ENCODE results near the gene HMOX2. TPM values are rescaled to one million over a fixed set of nuclear protein-coding genes. Genes with fewer than 3 reads are reported as not detected.

The HMOX2 gene
- polyA plus RNA-seq, 4 donors: 48.9 to 56.0 (median 53.3) TPM

DNA sequence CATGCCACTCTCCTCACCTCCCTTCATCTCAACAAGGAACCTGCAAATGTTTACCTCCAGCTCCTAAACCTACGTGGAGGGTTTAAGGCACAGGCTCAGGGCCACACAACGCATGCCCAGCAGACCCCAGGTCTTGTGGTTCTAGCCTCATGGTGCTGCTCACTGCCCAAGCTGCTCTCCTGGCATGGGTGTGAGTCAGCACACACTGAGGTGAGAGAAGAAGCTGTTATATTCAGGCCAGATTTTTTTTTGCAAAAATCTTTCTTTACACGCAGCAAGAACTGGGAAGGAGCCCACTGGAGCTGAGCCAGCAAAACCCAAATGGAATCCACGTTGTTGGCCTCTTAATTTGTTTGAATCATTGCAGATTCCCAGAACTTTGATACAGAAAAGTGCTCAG, 74.4 kb downstream of the HMOX2 start:
- no peak for DNase-seq (ENCODE audit: low read depth in 4 of 4, low spot score in 2 of 4)

DNA sequence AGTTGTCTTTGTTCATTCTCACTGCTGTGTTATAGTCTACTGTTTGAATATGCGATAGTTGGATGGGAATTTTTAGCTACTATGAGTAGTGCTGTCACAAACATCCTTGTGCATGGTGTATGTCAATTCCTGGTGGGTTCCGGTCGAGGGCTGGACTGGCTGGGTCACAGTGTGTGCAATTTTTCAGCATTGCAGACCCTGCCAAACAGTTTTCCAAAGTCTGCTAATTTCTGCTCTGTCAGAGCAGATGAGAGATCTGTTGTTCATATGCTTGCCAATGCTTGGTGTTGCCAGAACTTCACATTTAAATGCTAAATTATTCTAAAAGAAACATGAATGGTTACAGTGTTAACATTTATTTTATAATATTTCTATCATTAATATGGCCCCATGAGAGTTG, 76.3 kb downstream of the HMOX2 start:
- no peak for DNase-seq (ENCODE audit: low read depth in 4 of 4, low spot score in 2 of 4)

DNA sequence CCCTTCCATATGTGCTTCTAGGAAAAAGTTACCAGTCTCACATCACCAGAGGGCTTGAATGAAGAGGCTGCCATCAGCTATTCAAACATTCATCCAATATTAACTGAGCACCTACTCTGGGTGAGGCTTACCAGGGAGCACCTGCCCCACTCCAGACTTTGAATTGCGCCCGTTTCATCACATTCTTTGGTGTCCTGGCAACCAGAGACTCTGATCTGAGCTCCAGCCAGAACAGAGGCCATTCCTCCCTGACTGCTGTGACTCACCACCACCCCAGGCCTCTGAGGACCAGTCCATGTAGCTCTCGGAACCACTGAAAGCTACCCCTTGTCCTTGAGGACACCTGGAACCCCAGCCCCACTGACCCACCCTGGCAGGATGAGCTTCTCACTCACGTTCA, 79.9 kb downstream of the HMOX2 start, which contains the start of gene C16orf96:
Gene C16orf96, plus strand, starts transcription at position 229 of the 400 bp plus-strand sequence. Its CDS starts 150 bp downstream, at position 379.
- DNase-seq (ENCODE audit: low read depth in 4 of 4, low spot score in 2 of 4): no peak

GRCh38 chr16:4556580-4556979, 80.4 kb downstream of the HMOX2 start:
- no peak for DNase-seq (ENCODE audit: low read depth in 4 of 4, low spot score in 2 of 4)

DNA sequence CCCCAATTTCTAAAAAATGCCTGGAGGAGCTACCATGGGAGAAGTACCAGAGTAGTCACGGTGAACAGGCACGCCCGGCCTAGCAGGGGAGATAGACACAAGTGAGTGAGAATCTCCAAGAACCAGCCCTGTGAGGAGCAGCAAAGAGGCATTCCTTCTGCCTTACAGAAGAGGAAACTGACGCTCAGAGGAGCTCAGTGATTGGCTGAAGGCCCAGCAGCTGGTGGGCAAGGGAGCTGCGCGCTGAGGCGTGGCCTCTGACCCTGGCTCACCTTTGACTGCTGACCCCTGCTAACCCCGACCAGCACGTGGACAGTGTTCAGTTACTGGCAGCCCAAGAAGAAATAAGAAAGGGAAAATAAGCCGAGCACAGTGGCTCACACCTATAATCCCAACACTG, 81.8 kb downstream of the HMOX2 start:
- DNase-seq (ENCODE audit: low read depth in 4 of 4, low spot score in 2 of 4): no peak

Other genes with a start within 250 kb of the HMOX2 start
- 1 to 10 TPM in 3 of 4 donors, under 1 TPM in 1; 0.88 to 1.6 (median 1.1) TPM for gene SRL, start 234.3 kb upstream of the HMOX2 start, polyA plus RNA-seq (ENCODE audit: insufficient read length in 4 of 4)
- 10 to 100 TPM; 18.3 to 25.8 (median 23.3) TPM for gene TFAP4, start 203.4 kb upstream of the HMOX2 start, polyA plus RNA-seq (ENCODE audit: insufficient read length in 4 of 4)
- gene GLIS2, start 160.3 kb upstream of the HMOX2 start, polyA plus RNA-seq (ENCODE audit: insufficient read length in 4 of 4): 10 to 100 TPM; 32.5 to 59.1 (median 48.3) TPM
- gene PAM16, start 125.1 kb upstream of the HMOX2 start, polyA plus RNA-seq (ENCODE audit: insufficient read length in 4 of 4): 10 to 100 TPM; 16.7 to 34.2 (median 30.6) TPM
- gene VASN, start 104.5 kb upstream of the HMOX2 start, polyA plus RNA-seq (ENCODE audit: insufficient read length in 4 of 4): 10 to 100 TPM; 33.7 to 76.0 (median 60.9) TPM
- gene CORO7, start 59.8 kb upstream of the HMOX2 start, polyA plus RNA-seq (ENCODE audit: insufficient read length in 4 of 4): 10 to 100 TPM; 14.1 to 24.9 (median 21.6) TPM
- 10 to 100 TPM; 36.4 to 47.8 (median 40.1) TPM for gene DNAJA3, start 50.5 kb upstream of the HMOX2 start, polyA plus RNA-seq (ENCODE audit: insufficient read length in 4 of 4)
- 10 to 100 TPM; 37.7 to 50.6 (median 44.1) TPM for gene NMRAL1, start 1.8 kb upstream of the HMOX2 start, polyA plus RNA-seq (ENCODE audit: insufficient read length in 4 of 4)
- 10 to 100 TPM; 28.0 to 30.7 (median 30.6) TPM for gene CDIP1, start 62.4 kb downstream of the HMOX2 start, polyA plus RNA-seq (ENCODE audit: insufficient read length in 4 of 4)
- under 1 TPM; 0.23 to 0.43 (median 0.31) TPM for gene C16orf96, start 79.9 kb downstream of the HMOX2 start, polyA plus RNA-seq (ENCODE audit: insufficient read length in 4 of 4)
- 10 to 100 TPM in 3 of 4 donors, 1 to 10 TPM in 1; 10.0 to 30.7 (median 23.6) TPM for gene UBALD1, start 138.5 kb downstream of the HMOX2 start, polyA plus RNA-seq (ENCODE audit: insufficient read length in 4 of 4)
- 10 to 100 TPM; 38.4 to 71.1 (median 61.0) TPM for gene MGRN1, start 148.4 kb downstream of the HMOX2 start, polyA plus RNA-seq (ENCODE audit: insufficient read length in 4 of 4)
- gene NUDT16L1, start 217.2 kb downstream of the HMOX2 start, polyA plus RNA-seq (ENCODE audit: insufficient read length in 4 of 4): 10 to 100 TPM; 37.0 to 66.3 (median 49.7) TPM

Data from left renal cortex interstitium (tissue), 4 donors.